Chondrocyte (in vitro differentiated cells): Measurements from ENCODE around the gene CAV2. TPM values are rescaled to one million over a fixed set of nuclear protein-coding genes. Genes with fewer than 3 reads are reported as not detected.

ENCODE experiments used
- DNase-seq: peaks from one replicate; pipeline ENCODE4 v3.0.0; 2021; ENCODE audit warnings: mixed read lengths, low spot score
- H3K27ac Mint-ChIP-seq: one replicate; pipeline ENCODE4 v1.8.0; 2021; ENCODE audit warnings: mild to moderate bottlenecking, moderate library complexity, mixed read lengths; ENCODE audit not compliant: unreplicated experiment
- H3K27me3 Mint-ChIP-seq: 2 replicates; pipeline ENCODE4 v1.8.0; 2021; ENCODE audit warnings: low read depth, mixed read lengths
- H3K36me3 Mint-ChIP-seq: 2 replicates; pipeline ENCODE4 v1.8.0; 2021; ENCODE audit warnings: low read depth, mixed read lengths
- H3K4me1 Mint-ChIP-seq: 2 replicates; pipeline ENCODE4 v1.8.0; 2021; ENCODE audit warnings: low read depth, mild to moderate bottlenecking, mixed read lengths
- H3K4me3 Mint-ChIP-seq: one replicate; pipeline ENCODE4 v1.8.0; 2021; ENCODE audit warnings: mild to moderate bottlenecking, moderate library complexity, mixed read lengths; ENCODE audit not compliant: unreplicated experiment
- H3K9me3 Mint-ChIP-seq: 2 replicates; pipeline ENCODE4 v1.8.0; 2021; ENCODE audit warnings: low read depth, mixed read lengths
- CTCF ChIP-seq: fragments of 200-600 bp; sonication (generic); IDR thresholded peaks from 2 replicates; pipeline ENCODE4 v1.5.0; 2021; ENCODE audit warnings: antibody characterized with exemption, mild to moderate bottlenecking, moderate library complexity
- total RNA-seq: library from RNA; stranded (reverse); gene quantifications from 3 replicates; pipeline ENCODE4 v1.2.1, GENCODE V29; 2021

Gene CAV2
- total RNA-seq, 1 donor from 2014 or later: 127 TPM

GRCh38 chr7:116552602-116553001, 53.1 kb downstream of the CAV2 start:
- H3K36me3 Mint-ChIP-seq: peaks cover 16% of the 10 kb centered on the region
- no peak overlapping the region for H3K4me3 Mint-ChIP-seq
- H3K4me1 Mint-ChIP-seq: peaks cover 27% of the 10 kb centered on the region
- H3K9me3 Mint-ChIP-seq: no peaks in the 10 kb centered on the region
- no peak for DNase-seq
- H3K27ac Mint-ChIP-seq: no peak overlapping the region
- TF ChIP-seq CTCF: no peak
- H3K27me3 Mint-ChIP-seq: no peaks in the 10 kb centered on the region

- peaks cover 16% of the 10 kb centered on the region for H3K36me3 Mint-ChIP-seq
- H3K27me3 Mint-ChIP-seq: no peaks in the 10 kb centered on the region
- no peaks in the 10 kb centered on the region for H3K9me3 Mint-ChIP-seq
- no peak for DNase-seq
- H3K27ac Mint-ChIP-seq: peak overlapping the region; percentile 49
- no peak overlapping the region for H3K4me3 Mint-ChIP-seq
- TF ChIP-seq CTCF: no peak
- H3K4me1 Mint-ChIP-seq: peaks cover 26% of the 10 kb centered on the region
Measured at GRCh38 chr7:116553168-116553964, 53.8 kb downstream of the CAV2 start.

GRCh38 chr7:116554436-116554835, 54.9 kb downstream of the CAV2 start:
- Mint-ChIP-seq H3K36me3 (peaks cover 19% of the 10 kb centered on the region), H3K27me3 (no peaks in the 10 kb centered on the region), H3K4me1 (peaks cover 26% of the 10 kb centered on the region), H3K27ac (peak overlapping the region; percentile 49), H3K4me3 (no peak overlapping the region), H3K9me3 (no peaks in the 10 kb centered on the region)
- TF ChIP-seq CTCF: no peak
- no peak for DNase-seq

GRCh38 chr7:116554911-116555310, 55.4 kb downstream of the CAV2 start:
- H3K4me3 Mint-ChIP-seq: no peak overlapping the region
- H3K27me3 Mint-ChIP-seq: no peaks in the 10 kb centered on the region
- peaks cover 29% of the 10 kb centered on the region for H3K4me1 Mint-ChIP-seq
- no peak for DNase-seq
- TF ChIP-seq CTCF: no peak
- no peaks in the 10 kb centered on the region for H3K9me3 Mint-ChIP-seq
- H3K27ac Mint-ChIP-seq: peak overlapping the region; percentile 74
- peaks cover 24% of the 10 kb centered on the region for H3K36me3 Mint-ChIP-seq

GRCh38 chr7:116557066-116557585, 57.6 kb downstream of the CAV2 start:
- no peaks in the 10 kb centered on the region for H3K27me3 Mint-ChIP-seq
- peaks cover 4% of the 10 kb centered on the region for H3K9me3 Mint-ChIP-seq
- DNase-seq: no peak
- H3K27ac Mint-ChIP-seq: peak overlapping the region; percentile 32
- H3K4me3 Mint-ChIP-seq: no peak overlapping the region
- peaks cover 29% of the 10 kb centered on the region for H3K36me3 Mint-ChIP-seq
- no peak for TF ChIP-seq CTCF
- peaks cover 45% of the 10 kb centered on the region for H3K4me1 Mint-ChIP-seq
